NCI-H69 (cell line): ENCODE measurements around the gene LIN7A.
A peak's percentile ranks its signal among the peaks of the same experiment; 100 is the strongest.
"Not testable (repeated sequence)": the region's sequence is repeated elsewhere in the genome, so short reads cannot be mapped to it uniquely, and the experiment has no call there.

Source experiments
- DNase-seq: peaks from one replicate; lab custom pipeline; 2025; lab: John Stamatoyannopoulos, UW

Gene LIN7A

DNA sequence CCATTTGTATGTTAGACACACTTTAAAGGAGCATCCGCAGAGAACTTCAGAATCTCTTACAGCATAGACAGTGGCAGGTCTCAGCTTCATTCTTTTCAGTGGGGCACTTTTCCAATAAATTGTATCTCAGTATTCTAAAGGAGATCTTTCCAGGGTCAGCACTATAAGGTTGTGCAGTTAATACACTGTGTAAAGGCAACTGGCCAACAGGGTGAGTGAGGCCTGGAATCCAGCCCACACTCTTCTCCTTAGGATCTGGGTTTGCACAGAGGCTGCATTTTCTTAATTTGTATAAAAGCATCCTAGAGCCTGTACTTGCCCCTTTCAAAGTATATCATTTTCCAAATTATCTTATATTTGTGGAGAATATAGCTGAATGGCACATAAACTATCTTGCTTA lies 126.9 kb downstream of the LIN7A start:
- DNase-seq: no peak

GRCh38 chr12:80807640-80808288 lies 130.0 kb downstream of the LIN7A start:
- no peak for DNase-seq

- no peak for DNase-seq
Observed at GRCh38 chr12:80805106-80805505, 132.6 kb downstream of the LIN7A start.

- DNase-seq: no peak
Observed at GRCh38 chr12:80802652-80803400, 134.9 kb downstream of the LIN7A start.

GRCh38 chr12:80798281-80798680 lies 139.5 kb downstream of the LIN7A start:
- DNase-seq: peak; percentile 91

DNA sequence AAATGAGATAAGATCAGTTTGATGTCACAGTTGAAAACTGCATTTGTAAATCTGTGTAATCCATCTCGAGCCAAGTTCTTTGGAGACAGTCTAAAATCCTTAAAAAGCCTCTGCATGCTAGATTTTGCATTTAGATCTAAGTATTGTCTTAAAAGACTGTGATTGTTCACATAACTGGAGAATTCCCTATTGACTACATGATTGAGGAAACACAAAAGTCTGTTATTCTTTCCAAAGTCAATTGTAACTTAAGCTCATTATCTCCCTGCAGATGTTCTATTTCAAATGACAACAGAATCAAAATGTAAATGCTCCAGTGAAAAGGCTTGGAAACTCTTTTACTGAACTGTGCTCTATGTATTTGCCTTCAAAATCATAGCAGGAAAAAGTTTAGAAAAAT lies 143.2 kb downstream of the LIN7A start:
- no peak for DNase-seq

- no peak for DNase-seq
Observed at GRCh38 chr12:80792861-80793260, 144.9 kb downstream of the LIN7A start.

DNA sequence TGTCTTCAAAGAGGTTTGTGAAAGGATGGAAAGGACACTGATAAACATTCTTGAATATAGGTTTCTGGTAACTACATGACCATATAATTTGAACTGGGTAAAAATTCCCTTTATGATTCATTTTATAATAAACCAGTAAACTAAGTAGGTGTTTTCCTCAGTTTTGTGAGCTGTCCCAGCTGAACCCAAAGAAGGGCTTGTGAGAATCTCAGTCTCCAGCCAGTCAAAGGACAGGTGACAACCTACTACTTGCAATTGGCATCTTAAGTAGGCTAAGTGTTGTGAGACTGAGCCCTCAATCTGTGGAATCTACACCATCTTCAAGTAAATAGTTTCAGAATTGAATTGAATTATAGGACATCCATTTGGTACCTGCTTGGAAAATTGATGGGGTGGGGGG lies 145.9 kb downstream of the LIN7A start:
- DNase-seq: no peak

GRCh38 chr12:80788407-80788806 lies 149.3 kb downstream of the LIN7A start:
- DNase-seq: not testable (repeated sequence)

- not testable (repeated sequence) for DNase-seq
Observed at GRCh38 chr12:80782963-80783470, 154.7 kb downstream of the LIN7A start.

DNA sequence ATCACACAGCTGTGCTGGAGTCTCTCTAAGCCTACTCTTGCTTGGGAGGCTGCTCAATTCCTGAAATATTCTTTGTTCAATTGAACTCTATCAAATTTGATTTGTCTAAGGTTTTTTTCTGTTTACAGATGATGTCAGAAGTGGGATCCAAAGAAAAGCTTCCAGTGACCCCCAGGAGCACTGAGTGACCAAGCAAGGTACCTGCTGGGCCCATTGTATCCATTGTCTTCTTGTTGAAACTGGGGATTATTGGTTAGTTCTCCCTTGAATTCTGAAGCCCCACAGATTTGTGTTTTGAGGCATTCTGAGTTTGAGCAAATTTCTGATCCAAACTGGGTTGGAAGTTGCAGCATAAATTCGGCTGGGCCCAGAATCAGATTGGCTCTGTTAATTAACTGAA lies 156.4 kb downstream of the LIN7A start:
- DNase-seq: peak; percentile 27

- no peak for DNase-seq
Observed at GRCh38 chr12:80780746-80781145, 157.0 kb downstream of the LIN7A start.

GRCh38 chr12:80778005-80778541 lies 159.7 kb downstream of the LIN7A start:
- peak; percentile 99 for DNase-seq

GRCh38 chr12:80777587-80777986 lies 160.1 kb downstream of the LIN7A start:
- peak; percentile 86 for DNase-seq

GRCh38 chr12:80776706-80777105 lies 161.0 kb downstream of the LIN7A start:
- DNase-seq: peak; percentile 38

DNA sequence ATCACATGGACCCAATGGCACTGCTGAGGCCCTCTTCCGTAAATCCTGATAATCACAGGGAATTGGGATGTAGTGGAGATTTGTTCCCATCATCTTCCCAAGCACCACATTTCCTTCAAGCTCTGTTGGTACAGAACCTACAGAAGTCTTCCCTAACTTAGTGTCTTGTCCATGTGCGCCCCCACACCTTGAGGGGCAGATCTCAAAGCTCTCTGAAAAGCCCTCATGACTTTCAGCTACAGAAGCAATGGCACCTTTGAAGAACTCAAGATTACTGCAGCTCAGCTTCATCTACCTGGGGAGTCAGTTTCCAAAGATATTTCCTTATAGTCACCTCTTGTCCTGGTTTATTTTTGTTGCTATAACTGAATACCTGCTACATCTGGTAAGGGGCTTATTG lies 166.8 kb downstream of the LIN7A start:
- no peak for DNase-seq

DNA sequence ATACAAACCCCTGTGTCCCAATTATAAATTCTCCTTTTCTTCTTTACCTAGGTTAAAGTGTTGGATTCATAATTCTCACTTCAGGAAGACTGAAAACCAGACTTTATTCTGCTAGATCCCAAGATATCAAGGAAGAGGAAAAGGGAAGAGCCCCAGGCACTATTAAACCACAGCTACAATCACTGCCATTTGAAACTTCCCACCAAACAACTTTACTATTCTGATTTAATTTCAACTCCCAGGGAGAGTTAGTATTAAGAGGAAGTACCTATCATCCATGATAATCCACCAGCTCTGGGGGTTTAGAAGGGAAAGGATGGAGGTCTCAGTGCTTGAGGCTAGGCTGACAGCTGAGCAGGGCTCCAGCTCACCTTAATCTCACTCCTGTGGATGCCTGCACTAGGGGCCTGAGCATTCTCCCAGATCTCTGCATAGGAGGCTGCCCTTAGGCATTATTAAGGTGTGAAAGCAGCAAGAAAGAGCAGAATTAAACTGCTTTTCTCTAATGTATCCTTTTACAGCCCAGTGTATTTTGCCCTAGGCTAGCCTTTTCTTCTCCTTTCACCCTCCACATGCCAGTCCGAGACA lies 168.1 kb downstream of the LIN7A start:
- peak; percentile 68 for DNase-seq

GRCh38 chr12:80766897-80767296 lies 170.8 kb downstream of the LIN7A start:
- DNase-seq: peak; percentile 28

GRCh38 chr12:80766210-80766609 lies 171.5 kb downstream of the LIN7A start:
- peak; percentile 35 for DNase-seq

DNA sequence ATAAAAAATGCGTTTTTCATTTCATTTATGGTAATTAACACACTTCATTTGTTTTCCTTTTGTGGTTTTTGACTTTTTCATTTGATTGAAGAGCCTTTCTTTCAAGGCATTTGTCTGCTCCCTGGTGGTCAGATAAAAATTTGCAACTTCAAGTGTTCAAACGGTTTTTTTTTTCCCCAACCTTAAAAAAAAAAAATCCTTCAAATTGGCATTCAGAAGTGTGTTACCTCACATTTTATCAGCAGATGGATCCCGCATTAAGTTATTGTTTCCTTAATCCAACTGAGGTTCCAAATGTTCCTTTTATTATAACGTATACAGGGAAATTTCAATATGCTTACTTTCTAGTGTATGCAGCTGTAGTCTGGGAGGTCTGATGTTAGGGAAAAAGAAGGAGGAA lies 173.9 kb downstream of the LIN7A start:
- peak; percentile 84 for DNase-seq

- peak; percentile 11 for DNase-seq
Observed at GRCh38 chr12:80761838-80762237, 175.9 kb downstream of the LIN7A start.

DNA sequence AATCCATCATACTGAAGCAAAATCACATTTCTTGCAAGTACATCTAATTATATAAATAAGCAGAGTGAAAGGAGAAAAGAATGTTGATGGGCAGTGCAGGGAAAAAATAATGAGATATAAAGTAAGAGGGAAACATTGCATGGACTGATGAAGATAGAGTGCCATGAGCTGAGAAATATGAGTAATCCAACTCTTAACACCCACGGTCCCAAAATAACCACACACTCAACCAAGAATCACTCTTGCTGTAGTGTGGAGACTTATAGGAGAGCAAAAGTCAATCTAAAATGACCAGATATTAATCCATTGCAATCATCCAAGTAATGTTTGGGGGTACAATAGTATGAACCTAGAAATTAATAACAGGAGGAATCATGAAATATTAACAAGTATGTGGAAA lies 180.9 kb downstream of the LIN7A start:
- no peak for DNase-seq

DNA sequence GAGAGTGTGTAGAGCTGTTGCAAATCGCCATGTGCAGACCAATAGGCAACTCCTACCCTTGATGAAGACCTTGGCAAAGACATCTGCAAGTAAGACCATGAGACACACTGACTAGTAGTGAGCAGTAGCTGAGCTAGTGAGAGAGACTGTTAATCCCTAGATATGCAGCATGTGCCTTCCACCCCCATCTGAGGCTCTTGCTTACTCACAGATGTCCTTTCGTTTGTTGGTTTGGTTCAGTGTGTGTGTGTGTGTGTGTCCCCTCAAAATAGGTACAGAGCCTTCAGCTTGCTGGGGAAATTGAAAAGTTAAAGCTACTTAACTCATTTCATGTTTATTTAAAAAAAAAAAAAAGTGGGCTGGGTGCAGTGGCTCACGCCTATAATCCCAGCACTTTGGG lies 183.5 kb downstream of the LIN7A start:
- no peak for DNase-seq
